NOMO-1 treated with DMSO at 0.1 percent for 48 hours (cell line): Measurements from ENCODE around the gene PPP4C.
"Not testable (repeated sequence)": the region's sequence is repeated elsewhere in the genome, so short reads cannot be mapped to it uniquely, and the experiment has no call there.

Experiments
- DNase-seq: peaks from one replicate; lab custom pipeline; 2025; ENCODE audit not compliant: unreplicated experiment; lab: John Stamatoyannopoulos, UW

PPP4C gene

DNA sequence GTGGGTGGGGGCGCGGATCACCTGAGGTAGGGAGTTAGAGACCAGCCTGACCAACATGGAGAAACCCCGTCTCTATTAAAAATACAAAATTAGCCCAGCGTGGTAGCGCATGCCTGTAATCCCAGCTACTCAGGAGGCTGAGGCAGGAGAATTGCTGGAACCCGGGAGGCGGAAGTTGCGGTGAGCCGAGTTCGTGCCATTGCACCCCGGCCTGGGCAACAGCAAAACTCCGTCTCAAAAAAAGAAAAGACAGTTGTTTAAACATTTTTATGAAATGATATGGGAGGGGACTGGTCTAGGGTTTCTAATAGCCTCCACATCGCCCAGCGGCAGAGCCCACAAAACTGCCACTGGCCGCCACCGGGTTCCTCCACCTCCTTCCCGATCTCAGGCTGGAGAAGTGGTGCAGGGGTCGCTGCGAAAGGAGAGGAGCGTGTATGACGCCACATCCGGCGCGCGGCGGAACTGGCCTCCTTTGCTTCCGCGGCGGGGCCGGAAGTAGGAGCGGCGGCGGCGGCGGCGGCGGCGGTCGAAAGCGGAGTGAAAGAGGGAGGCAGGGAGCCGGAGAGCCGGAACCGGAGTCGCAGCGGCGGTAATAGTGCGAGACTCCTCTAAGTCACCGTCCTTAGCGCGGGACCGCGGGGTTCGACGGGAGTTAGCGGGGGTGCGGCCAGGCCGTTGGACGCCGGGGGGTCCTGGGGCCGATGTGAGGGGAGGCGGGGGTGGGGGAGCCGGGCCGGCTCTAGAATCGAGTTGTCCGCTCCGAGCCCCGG is at the start of gene PPP4C:
Gene PPP4C, plus strand, starts transcription at position 492 of the 773 bp plus-strand sequence. CDS start 384 bp downstream, outside the sequence.
- DNase-seq: peak; percentile 88

GRCh38 chr16:30026449-30026848 is 49.3 kb upstream of the PPP4C start:
- DNase-seq: no peak

- no peak for DNase-seq
Measured at GRCh38 chr16:30027588-30028437, 48.0 kb upstream of the PPP4C start.

DNA sequence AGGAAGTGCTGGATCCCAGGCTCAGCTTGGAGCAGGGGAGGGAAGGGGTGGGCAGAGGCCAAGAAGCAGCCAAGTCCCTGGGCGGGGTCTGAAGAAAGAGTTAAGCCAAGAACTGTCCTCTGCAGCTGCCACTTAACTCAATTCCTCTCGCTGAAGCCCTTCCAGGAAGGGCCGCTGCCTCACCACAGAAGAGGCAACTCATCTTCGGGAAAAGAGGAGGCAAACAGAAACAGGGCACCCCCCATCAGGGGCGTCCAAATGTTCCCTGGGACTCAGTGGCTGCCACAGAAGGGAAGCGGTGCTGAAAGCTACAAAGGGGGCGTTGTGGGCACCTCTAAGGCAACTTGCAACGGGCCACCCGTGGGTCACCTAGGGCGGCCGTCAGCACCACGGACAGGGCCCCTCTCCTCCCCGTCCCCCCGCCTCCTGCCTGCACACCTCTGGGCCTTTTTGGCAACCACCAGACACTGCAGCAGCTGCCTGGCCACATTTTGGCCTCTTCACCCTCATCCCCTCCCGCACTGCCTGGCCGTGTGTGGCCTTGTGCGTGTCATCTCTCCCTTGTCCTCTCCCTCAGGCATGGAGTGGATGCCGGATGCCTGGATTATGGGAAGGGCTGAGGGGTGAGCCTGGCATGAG is 47.2 kb upstream of the PPP4C start:
- peak; percentile 44 for DNase-seq

GRCh38 chr16:30030011-30030685 is 45.6 kb upstream of the PPP4C start:
- DNase-seq: no peak

DNA sequence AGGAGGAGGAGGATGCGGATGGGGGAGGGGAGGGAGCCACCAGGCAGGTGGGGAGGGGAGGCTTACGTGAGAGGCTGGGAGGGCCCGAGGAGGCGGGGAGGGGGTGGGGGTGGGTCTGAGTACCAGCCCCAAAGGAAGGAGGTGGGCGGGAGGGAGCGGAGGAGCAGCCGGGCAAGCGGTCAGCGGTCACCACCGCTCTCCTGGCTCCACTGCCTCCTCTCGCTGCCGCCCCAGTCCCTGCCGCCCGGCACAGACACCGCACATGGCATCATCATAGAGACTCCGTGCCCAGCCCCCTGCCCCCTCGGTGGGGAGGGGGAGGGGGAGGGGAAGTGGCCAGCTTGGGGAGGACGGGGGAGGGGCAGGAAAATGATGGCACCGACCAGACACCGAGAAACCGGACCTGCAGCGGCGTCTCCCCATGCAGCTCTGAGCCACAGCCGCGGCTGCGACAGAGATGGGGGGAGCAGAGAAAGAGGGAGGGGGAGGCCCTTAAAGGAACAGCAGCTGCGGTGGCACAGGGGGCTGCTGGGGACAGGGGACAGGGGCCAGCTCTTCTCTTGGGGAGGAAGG is 44.9 kb upstream of the PPP4C start, which contains the start of gene TLCD3B:
Gene TLCD3B, minus strand, starts transcription at position 431 of the 573 bp plus-strand sequence. CDS start 744 bp downstream, outside the sequence.
- DNase-seq: no peak

- no peak for DNase-seq
Measured at GRCh38 chr16:30031477-30031918, 44.3 kb upstream of the PPP4C start.

- peak; percentile 52 for DNase-seq
Measured at GRCh38 chr16:30032083-30032819, 43.5 kb upstream of the PPP4C start.

GRCh38 chr16:30033270-30033669 is 42.5 kb upstream of the PPP4C start:
- no peak for DNase-seq

- peak; percentile 48 for DNase-seq
Measured at GRCh38 chr16:30040221-30040620, 35.6 kb upstream of the PPP4C start.

GRCh38 chr16:30040690-30041089 is 35.1 kb upstream of the PPP4C start:
- not testable (repeated sequence) for DNase-seq

DNA sequence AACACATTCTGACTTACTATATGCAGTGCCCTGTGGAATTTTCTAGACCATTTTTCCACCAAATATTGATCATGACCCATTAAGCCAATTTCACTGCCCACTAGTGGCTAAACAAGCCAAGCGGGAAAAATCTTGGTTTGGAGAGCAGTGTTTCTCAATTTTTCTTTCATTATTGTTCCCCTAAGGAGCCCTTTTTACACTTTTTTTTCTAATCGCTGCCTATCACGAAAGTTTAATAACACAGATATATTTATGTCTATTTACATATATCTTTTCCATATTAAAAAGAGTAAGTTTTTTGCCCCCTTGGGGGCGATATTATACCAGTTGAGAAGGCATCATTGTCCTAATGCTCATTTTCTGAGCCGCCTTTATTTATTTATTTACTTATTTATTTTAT is 34.0 kb upstream of the PPP4C start:
- no peak for DNase-seq

GRCh38 chr16:30046178-30046577 is 29.6 kb upstream of the PPP4C start:
- DNase-seq: no peak

- no peak for DNase-seq
Measured at GRCh38 chr16:30046588-30046987, 29.2 kb upstream of the PPP4C start.

DNA sequence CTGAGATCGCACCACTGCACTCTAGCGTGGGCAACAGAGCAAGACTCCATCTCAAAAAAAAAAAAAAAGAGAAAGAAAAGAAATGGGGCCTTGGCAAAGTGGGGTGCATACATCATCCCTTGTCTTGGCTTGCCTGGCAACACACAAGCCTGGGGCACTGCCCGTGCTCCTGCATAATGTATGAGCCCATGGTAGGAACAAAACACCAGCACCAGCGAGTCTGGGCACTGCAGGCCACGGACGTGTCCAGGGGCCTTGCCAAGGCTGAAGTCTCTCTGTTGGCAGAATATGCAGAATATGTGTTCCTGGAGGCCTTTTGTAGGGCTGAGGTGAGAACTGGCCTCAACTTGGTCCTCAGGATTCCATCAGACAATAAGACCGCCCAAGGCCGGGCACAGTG is 25.9 kb upstream of the PPP4C start:
- DNase-seq: no peak

GRCh38 chr16:30051518-30051917 is 24.3 kb upstream of the PPP4C start:
- DNase-seq: no peak

GRCh38 chr16:30052671-30053372 is 23.0 kb upstream of the PPP4C start:
- DNase-seq: peak; percentile 88

DNA sequence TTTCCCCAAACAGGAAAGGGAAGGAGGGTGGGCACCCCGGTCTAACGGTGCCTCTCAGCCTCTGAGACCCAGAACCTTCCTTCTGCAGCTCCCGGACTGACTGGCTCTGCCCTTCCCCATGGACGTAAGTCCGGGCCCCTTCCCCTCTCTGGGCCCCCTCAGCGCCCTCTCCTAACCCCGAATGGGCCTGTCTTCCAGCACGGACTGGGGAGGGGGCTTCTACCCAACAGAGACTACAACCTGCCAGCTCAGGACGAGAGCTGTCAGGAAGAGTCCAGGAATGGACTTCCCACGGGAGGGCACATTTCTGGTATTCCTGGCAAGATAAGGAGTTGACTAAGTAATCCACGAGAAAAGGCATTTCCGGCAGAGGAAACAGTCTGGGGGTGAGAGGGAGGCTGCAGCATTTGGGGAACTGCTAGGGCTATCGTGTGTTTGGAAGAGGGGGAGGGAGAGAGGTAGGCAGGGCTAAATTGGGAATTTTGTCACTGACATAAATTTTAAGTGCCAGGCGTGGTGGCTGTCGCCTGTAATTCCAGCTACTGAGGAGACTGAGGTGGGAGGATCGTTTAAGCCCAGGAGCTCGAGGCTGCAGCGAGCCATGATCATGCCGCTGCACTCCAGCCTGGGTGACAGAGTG is 22.3 kb upstream of the PPP4C start:
- no peak for DNase-seq

DNA sequence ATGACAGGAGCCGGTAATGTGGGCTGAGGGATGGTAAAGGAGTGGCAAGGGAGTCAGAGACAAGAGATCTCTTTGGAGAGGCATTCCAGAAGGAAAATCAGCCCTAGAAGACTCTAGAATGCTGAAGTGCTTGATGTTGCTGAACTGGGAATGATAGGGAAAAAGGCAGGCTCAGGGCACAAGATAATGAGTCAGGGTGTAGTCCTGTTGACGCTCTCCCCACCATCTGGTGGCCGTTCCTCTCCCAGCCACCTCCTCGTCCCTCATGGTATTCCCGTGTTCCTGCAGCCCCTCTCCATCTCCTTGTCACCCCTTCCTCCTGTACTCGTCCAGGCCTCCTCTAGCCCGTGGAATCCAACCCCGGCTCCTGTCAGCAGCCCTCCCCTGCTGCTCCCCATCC is 21.3 kb upstream of the PPP4C start:
- DNase-seq: no peak
